Ectodermal cell (in vitro differentiated cells): ENCODE data around the gene ARHGEF12.

Source experiments
- H3K27ac ChIP-seq: 2 replicates; pipeline ENCODE4 v1.7.0; 2013; ENCODE audit warnings: mild to moderate bottlenecking, low read depth, low read length; ENCODE audit not compliant: insufficient read depth, poor library complexity, severe bottlenecking
- H3K27me3 ChIP-seq: 2 replicates; pipeline ENCODE4 v1.7.0; 2013; ENCODE audit warnings: mild to moderate bottlenecking, low read length; ENCODE audit not compliant: insufficient read depth, control insufficient read depth, poor library complexity, severe bottlenecking
- H3K36me3 ChIP-seq: one replicate; pipeline ENCODE4 v1.7.0; 2013; ENCODE audit warnings: low read length; ENCODE audit not compliant: control insufficient read depth, insufficient read depth
- H3K4me1 ChIP-seq: one replicate; pipeline ENCODE4 v1.7.0; 2013; ENCODE audit warnings: low read length; ENCODE audit not compliant: control insufficient read depth, insufficient read depth
- H3K4me3 ChIP-seq: 2 replicates; pipeline ENCODE4 v1.7.0; 2013; ENCODE audit warnings: low read depth, low read length, control low read depth; ENCODE audit not compliant: insufficient read depth
- H3K9me3 ChIP-seq: 2 replicates; pipeline ENCODE4 v1.7.0; 2013; ENCODE audit warnings: mild to moderate bottlenecking, low read length, moderate library complexity; ENCODE audit not compliant: control insufficient read depth
- WGBS, 2 experiments: methylation state at CpG; one replicate each; pipeline ENCODE4 v1.1.7; 2013; ENCODE audit warnings: missing lambda C conversion rate in 2 of 2; 5-methylcytosine and 5-hydroxymethylcytosine counted together

ARHGEF12 gene

GRCh38 chr11:120520091-120520822 lies 184.0 kb downstream of the ARHGEF12 start:
- no peaks in the 10 kb centered on the region for H3K9me3 ChIP-seq
- WGBS, 2 experiments: 95 to 96% methylated on average over 16 of the region's 16 CpGs
- H3K4me3 ChIP-seq: no peak overlapping the region

GRCh38 chr11:120521176-120521575 lies 185.0 kb downstream of the ARHGEF12 start:
- H3K36me3 ChIP-seq: no peaks in the 10 kb centered on the region
- H3K4me1 ChIP-seq: peaks cover 20% of the 10 kb centered on the region
- WGBS, 2 experiments: 93 to 98% methylated on average over 7 of the region's 7 CpGs
- H3K4me3 ChIP-seq: no peak overlapping the region
- no peak overlapping the region for H3K27ac ChIP-seq
- H3K9me3 ChIP-seq: no peaks in the 10 kb centered on the region
- peaks cover 12% of the 10 kb centered on the region for H3K27me3 ChIP-seq

More at GRCh38 chr11:120520091-120520822, 184.0 kb downstream of the ARHGEF12 start:
- peaks cover 20% of the 10 kb centered on the region for H3K27me3 ChIP-seq
- peaks cover 20% of the 10 kb centered on the region for H3K4me1 ChIP-seq
- no peak overlapping the region for H3K27ac ChIP-seq
- no peaks in the 10 kb centered on the region for H3K36me3 ChIP-seq

- WGBS, 2 experiments: 95 to 96% methylated on average over 11 of the region's 11 CpGs
- no peak overlapping the region for H3K4me3 ChIP-seq
Measured at GRCh38 chr11:120522021-120522420, 185.8 kb downstream of the ARHGEF12 start.

GRCh38 chr11:120522736-120523135 lies 186.5 kb downstream of the ARHGEF12 start:
- Histone ChIP-seq H3K36me3 (no peaks in the 10 kb centered on the region), H3K4me3 (no peak overlapping the region), H3K4me1 (peaks cover 23% of the 10 kb centered on the region), H3K9me3 (no peaks in the 10 kb centered on the region), H3K27me3 (peaks cover under 1% of the 10 kb centered on the region), H3K27ac (no peak overlapping the region)
- WGBS, 2 experiments: 87 to 89% methylated on average over 3 of the region's 3 CpGs

More at GRCh38 chr11:120522021-120522420, 185.8 kb downstream of the ARHGEF12 start:
- no peak overlapping the region for H3K27ac ChIP-seq
- peaks cover 21% of the 10 kb centered on the region for H3K4me1 ChIP-seq
- H3K36me3 ChIP-seq: no peaks in the 10 kb centered on the region
- peaks cover 7% of the 10 kb centered on the region for H3K27me3 ChIP-seq
- H3K9me3 ChIP-seq: no peaks in the 10 kb centered on the region

- 47 to 48% methylated on average over 12 of the region's 12 CpGs for WGBS, 2 experiments
Measured at GRCh38 chr11:120523196-120523595, 187.0 kb downstream of the ARHGEF12 start.

GRCh38 chr11:120524536-120525085 lies 188.4 kb downstream of the ARHGEF12 start:
- Histone ChIP-seq H3K4me1 (peaks cover 17% of the 10 kb centered on the region), H3K9me3 (no peaks in the 10 kb centered on the region), H3K27me3 (no peaks in the 10 kb centered on the region), H3K4me3 (no peak overlapping the region), H3K27ac (no peak overlapping the region), H3K36me3 (no peaks in the 10 kb centered on the region)
- 83 to 84% methylated on average over 9 of the region's 9 CpGs for WGBS, 2 experiments

More at GRCh38 chr11:120523196-120523595, 187.0 kb downstream of the ARHGEF12 start:
- Histone ChIP-seq H3K27me3 (no peaks in the 10 kb centered on the region), H3K27ac (no peak overlapping the region), H3K4me1 (peaks cover 18% of the 10 kb centered on the region), H3K9me3 (no peaks in the 10 kb centered on the region), H3K4me3 (no peak overlapping the region), H3K36me3 (no peaks in the 10 kb centered on the region)

- Histone ChIP-seq H3K27ac (no peak overlapping the region), H3K4me1 (peaks cover 17% of the 10 kb centered on the region), H3K36me3 (no peaks in the 10 kb centered on the region), H3K4me3 (no peak overlapping the region), H3K27me3 (no peaks in the 10 kb centered on the region), H3K9me3 (no peaks in the 10 kb centered on the region)
- 79 to 80% methylated on average over 16 of the region's 16 CpGs for WGBS, 2 experiments
Measured at GRCh38 chr11:120525261-120526171, 189.3 kb downstream of the ARHGEF12 start.

GRCh38 chr11:120526241-120526640 lies 190.0 kb downstream of the ARHGEF12 start:
- Histone ChIP-seq H3K9me3 (no peaks in the 10 kb centered on the region), H3K36me3 (no peaks in the 10 kb centered on the region), H3K27ac (no peak overlapping the region), H3K4me3 (no peak overlapping the region), H3K4me1 (peaks cover 17% of the 10 kb centered on the region), H3K27me3 (no peaks in the 10 kb centered on the region)
- WGBS, 2 experiments: 85 to 94% methylated on average over 10 of the region's 10 CpGs

GRCh38 chr11:120527111-120527761 lies 191.0 kb downstream of the ARHGEF12 start:
- no peaks in the 10 kb centered on the region for H3K27me3 ChIP-seq
- no peaks in the 10 kb centered on the region for H3K9me3 ChIP-seq
- H3K4me1 ChIP-seq: peaks cover 17% of the 10 kb centered on the region
- no peaks in the 10 kb centered on the region for H3K36me3 ChIP-seq
- H3K27ac ChIP-seq: no peak overlapping the region
- WGBS, 2 experiments: 20 to 24% methylated on average over 16 of the region's 16 CpGs
- H3K4me3 ChIP-seq: no peak overlapping the region
